HG03135 (cell line): ENCODE results near the gene ST6GALNAC6.
"Not testable (repeated sequence)": the region's sequence is repeated elsewhere in the genome, so short reads cannot be mapped to it uniquely, and the experiment has no call there.

Experiments used
- ATAC-seq: cut with Tn5 transposase; IDR thresholded peaks from one replicate; pipeline ENCODE4 v1.9.1; 2021; ENCODE audit warnings: mild to moderate bottlenecking, moderate library complexity; ENCODE audit not compliant: unreplicated experiment

The ST6GALNAC6 gene

GRCh38 chr9:127897193-127897692, 2.2 kb downstream of the ST6GALNAC6 start:
- ATAC-seq: no peak

GRCh38 chr9:127896395-127897192, 2.8 kb downstream of the ST6GALNAC6 start:
- ATAC-seq: no peak

- no peak for ATAC-seq
Measured at GRCh38 chr9:127895811-127896210, 3.6 kb downstream of the ST6GALNAC6 start.

GRCh38 chr9:127893392-127893791, 6.0 kb downstream of the ST6GALNAC6 start:
- no peak for ATAC-seq

GRCh38 chr9:127892831-127893230, 6.6 kb downstream of the ST6GALNAC6 start:
- ATAC-seq: no peak

GRCh38 chr9:127890053-127890452, 9.3 kb downstream of the ST6GALNAC6 start:
- ATAC-seq: no peak

- ATAC-seq: no peak
Measured at GRCh38 chr9:127887792-127888191, 11.6 kb downstream of the ST6GALNAC6 start.

GRCh38 chr9:127886401-127886972, 12.9 kb downstream of the ST6GALNAC6 start:
- ATAC-seq: no peak

GRCh38 chr9:127885508-127886281, 13.7 kb downstream of the ST6GALNAC6 start:
- ATAC-seq: no peak

- no peak for ATAC-seq
Measured at GRCh38 chr9:127884976-127885490, 14.4 kb downstream of the ST6GALNAC6 start.

GRCh38 chr9:127884427-127884911, 14.9 kb downstream of the ST6GALNAC6 start:
- no peak for ATAC-seq

GRCh38 chr9:127883959-127884358, 15.4 kb downstream of the ST6GALNAC6 start:
- ATAC-seq: no peak

- not testable (repeated sequence) for ATAC-seq
Measured at GRCh38 chr9:127881715-127882114, 17.7 kb downstream of the ST6GALNAC6 start.

- no peak for ATAC-seq
Measured at GRCh38 chr9:127880143-127880542, 19.3 kb downstream of the ST6GALNAC6 start.

GRCh38 chr9:127878652-127879390, 20.6 kb downstream of the ST6GALNAC6 start:
- ATAC-seq: no peak

GRCh38 chr9:127878001-127878651, 21.3 kb downstream of the ST6GALNAC6 start:
- no peak for ATAC-seq

GRCh38 chr9:127877566-127877998, 21.8 kb downstream of the ST6GALNAC6 start, which contains the start of gene AK1:
Gene AK1 (minus strand): TSS chr9:127877675. CDS start chr9:127874617, 3,058 bp downstream.
- no peak for ATAC-seq

- no peak for ATAC-seq
Measured at GRCh38 chr9:127876764-127877562, 22.4 kb downstream of the ST6GALNAC6 start.
